Fibroblast of peridontal ligament (primary cell): ENCODE data around the gene CDKN1B.
"Not testable (repeated sequence)": the region's sequence is repeated elsewhere in the genome, so short reads cannot be mapped to it uniquely, and the experiment has no call there.

ENCODE experiments used
- DNase-seq: peaks from one replicate; pipeline ENCODE4 v3.0.0-alpha.2; 2010; ENCODE audit errors: extremely low read depth

The CDKN1B gene

DNA sequence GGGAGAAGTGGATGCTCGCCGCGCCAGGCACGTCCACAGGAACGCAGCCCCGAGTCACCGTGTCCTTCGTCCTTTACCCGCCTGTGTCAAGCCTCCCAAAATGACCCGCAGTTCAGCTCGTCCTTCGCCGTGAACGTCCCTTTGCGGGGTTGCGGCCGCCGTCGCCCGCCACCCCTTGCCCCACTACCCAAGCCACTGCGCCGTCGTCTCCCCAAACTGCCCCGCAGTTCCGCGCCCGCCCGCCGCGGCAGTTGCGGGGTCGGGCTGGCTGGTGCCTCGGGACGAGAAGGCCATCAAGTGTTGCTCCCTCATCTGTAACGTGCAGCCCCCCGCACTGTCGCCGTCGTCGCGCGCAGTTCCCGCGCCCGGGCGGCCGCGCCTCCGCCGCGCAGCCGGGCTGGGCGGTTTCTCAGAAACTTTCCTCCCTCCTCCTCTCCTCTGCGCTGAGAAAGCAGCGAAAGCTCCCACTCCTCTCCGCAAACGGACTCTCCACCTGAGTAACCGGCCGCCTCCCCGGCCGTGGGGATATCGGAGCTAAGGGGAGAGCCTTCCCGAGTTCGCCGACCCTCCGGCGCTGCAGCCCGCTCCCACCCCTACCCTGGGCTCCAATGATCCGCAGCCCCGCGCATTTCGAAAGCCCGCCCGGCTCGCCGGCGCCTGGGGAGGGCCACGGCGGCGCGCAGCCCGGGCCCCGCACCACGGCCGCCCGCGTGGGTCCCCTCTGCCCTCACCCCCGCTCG, 6.7 kb downstream of the CDKN1B start:
- no peak for DNase-seq

DNA sequence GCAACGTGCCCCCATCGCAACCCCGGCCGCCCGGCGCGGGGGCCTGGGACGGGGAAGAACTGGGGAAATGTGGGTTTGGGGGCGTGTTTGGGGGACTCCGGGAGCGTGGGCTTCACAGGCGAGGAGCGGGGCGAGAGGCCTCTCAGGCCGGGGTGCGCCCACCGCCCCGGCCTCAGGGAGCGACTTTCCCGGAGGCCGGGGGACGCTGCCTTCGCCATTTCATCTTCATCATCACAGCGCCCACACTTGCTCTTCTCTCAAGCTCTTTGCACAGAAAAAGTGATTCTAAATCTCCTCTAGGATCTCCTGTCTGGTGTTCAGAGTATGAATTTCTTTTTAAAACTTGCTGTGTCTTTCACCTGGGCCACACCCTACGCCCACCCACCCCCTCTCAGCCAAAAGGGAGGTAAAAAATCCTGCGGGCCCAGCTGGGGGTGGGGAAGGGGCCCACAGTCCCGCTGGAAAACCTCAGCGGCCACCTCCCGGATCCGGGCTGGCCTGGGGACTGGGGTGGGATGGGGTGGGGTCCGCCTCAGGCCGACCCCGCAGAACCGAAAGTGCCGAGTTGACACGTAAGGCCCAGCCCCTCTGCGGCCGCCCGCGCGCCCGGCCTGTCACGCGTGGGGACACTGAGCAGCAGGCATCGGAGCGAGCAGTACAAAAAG, 7.4 kb downstream of the CDKN1B start:
- DNase-seq: no peak

- peak; percentile 100 for DNase-seq
Observed at GRCh38 chr12:12725086-12725955, 8.2 kb downstream of the CDKN1B start.

- DNase-seq: no peak
Observed at GRCh38 chr12:12725956-12726554, 8.9 kb downstream of the CDKN1B start.

DNA sequence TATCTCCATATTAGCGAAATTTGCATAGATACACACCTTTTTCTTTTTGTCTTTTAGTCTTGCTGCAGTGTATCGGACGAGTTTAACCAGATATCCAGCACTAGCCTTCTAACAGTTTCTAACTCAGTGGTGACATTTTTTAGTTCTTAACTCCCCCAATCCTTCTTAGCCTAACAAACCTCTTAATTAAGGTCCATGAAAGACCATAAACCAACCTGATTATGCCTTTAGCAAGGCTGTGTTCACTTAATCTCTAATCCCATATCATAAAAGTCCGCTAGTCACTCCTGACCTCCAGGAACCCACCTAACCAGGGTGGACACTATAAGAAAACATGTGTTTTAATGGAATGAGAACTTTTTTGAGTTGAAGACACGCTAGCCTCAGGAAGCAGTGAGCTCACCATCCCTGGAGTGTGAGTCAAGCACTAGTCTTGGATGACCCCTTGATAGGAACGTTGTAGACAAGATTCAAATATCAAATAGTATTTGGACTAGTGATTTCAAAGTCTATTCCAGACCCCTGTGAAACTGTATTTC, 9.5 kb downstream of the CDKN1B start:
- DNase-seq: peak; percentile 87

DNA sequence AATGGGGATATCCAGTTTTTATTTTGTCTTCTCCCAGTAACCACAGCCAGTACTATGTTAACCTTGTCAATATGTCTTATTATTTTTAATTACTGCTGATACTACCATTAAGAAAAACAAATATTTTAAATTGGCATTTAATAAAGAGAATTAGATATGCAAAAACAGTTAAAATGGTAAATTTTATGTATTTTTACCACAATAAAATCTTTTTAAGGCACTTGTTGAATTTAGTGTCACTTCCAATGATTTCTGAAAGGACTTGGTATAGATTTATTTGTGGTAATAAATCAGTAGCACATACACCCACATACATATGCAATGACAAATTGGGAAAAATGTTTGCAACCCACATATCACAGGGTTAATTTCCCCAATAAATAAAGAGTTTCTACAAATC, 14.0 kb downstream of the CDKN1B start:
- no peak for DNase-seq

DNA sequence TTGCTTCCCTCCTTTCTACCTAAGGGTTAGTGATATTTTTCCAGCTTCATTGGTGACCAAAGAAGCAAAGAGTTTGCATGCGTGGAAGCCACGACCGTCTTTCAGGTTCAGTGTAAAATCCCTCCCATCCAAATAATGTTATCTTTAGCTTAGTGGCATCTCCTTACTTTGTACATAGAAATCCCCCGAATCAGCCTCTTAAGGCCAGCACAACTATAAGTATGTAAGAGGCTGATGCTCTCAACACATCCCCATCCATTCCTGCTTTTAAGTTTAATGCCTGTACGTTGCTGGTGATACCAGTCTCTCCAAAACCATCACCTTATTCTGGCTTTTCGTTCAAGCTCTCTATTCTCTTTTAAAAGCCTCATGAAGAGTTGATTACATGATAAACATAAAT, 14.6 kb downstream of the CDKN1B start:
- DNase-seq: peak; percentile 17

GRCh38 chr12:12733118-12733517, 15.9 kb downstream of the CDKN1B start:
- DNase-seq: no peak

DNA sequence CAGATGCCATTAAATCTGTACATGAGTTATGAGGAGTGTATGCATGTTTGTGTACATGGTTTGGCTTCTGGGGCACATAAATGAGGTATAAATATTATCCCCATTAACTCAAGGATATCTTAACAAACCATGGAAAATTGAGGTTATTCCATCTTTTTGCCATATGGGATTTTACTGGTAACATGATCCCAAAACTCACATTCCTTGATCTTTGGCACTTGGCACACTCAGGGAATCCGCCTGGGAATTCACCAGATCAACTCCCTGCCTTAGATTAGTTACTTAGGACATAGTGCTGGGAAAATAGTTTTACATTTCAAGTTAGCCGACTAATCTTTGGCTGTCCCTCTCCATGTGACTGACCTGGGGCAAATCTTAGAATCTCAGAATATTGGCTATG, 16.9 kb downstream of the CDKN1B start:
- peak; percentile 88 for DNase-seq

DNA sequence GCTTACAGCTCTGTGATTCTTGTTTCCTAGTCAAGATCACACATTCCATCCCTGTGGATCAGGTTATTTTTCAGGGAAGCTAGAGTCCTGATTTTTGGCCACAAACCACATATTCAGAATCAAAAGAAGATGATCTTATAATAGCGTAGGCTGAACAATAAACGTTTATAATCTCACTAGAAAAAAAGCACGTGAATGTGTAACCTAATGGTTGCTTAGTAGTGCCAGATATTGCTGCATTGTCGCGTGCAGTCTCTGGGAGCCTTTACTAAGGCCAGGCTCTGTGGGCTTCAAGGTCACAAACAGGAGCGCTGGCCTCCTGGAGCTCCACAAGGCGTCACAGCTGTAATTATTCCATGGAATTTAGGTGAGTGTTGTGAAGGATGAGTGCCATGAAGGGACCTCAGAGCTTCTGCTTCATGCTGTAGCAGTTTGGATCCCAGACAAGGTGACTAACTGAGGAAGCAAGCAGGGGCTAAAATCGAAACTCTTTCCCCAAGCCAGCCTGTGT, 17.4 kb downstream of the CDKN1B start:
- DNase-seq: peak; percentile 68

GRCh38 chr12:12735301-12735700, 18.1 kb downstream of the CDKN1B start:
- DNase-seq: peak; percentile 49

DNA sequence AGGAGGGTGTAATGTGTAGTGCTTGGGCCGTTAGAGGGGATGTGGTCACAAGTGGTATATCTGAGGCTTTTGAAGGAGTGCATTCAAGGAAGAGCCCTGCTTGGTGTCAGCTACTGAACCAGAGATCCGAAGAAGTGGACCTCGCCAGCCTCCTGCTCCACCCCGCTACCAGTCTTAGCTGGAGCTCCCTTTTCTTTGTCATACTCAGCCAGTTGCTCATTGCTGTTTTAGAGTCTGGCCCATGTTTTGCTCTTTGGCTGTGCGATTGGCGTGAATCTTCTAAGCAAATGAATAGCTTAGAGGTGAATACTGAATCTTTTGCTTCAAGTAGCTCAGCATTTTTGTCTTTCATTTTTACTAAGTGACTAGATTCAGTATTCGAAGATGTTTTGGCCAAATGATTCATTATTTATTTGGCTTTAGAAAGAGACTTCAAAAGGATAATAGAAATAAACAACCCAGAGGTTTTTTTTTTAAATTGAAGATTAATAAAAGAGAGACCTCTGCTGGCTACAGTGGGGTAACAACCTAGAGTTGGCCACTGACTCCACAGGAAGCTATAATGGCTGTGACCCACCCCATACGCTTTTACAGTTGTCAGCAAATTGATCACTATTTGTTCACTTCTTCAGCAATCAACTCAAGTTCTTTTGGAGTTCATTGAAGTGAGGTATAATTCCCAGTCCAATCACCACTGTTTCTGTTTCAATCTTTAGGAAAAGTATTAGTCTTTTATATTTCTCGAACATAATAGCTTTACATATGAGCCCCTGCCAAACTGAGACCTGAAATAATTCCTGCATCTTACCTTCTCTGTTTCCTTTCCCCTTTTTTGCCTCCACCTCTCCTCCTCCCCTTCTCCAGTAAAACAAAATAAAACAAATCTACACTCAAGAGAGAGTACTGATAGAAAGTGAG, 19.9 kb downstream of the CDKN1B start:
- DNase-seq: peak; percentile 71

DNA sequence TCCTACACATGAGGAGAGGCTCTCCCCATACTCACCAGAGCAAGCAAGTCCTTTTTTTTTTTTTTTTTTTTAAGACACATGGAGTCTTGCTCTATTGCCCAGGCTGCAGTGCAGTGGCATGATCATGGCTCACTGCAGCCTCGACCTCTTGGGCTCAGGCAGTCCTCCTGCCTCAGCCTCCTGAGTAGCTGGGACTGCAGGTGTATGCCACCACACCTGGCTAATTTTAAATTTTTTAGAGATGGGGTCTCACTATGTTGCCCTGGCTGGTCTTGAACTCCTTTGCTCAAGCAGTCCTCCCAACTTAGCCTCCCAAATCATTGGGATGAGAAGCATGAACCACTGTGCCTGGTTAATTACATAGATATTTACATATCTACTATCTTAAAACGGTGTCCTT, 21.0 kb downstream of the CDKN1B start:
- DNase-seq: not testable (repeated sequence)

DNA sequence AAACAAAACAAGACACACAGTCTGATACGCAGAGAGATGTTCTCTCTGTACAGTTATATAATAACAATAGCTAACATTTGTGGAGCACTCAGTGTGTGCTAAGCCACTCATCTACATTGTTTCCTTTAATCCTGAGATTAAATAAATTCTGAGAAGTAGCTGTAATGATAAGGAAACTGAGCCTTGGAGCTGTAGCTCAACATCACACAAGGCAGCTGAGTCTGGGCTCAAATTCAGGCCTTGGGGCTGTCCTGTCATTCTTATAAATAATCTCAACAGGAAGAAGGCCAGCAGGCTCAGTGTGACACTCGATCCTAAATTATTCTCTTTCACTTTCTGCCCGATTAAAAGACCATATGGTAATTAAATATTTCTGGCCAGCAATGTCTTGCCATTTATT, 24.5 kb downstream of the CDKN1B start:
- DNase-seq: peak; percentile 34

GRCh38 chr12:12744546-12745305, 27.6 kb downstream of the CDKN1B start:
- no peak for DNase-seq

DNA sequence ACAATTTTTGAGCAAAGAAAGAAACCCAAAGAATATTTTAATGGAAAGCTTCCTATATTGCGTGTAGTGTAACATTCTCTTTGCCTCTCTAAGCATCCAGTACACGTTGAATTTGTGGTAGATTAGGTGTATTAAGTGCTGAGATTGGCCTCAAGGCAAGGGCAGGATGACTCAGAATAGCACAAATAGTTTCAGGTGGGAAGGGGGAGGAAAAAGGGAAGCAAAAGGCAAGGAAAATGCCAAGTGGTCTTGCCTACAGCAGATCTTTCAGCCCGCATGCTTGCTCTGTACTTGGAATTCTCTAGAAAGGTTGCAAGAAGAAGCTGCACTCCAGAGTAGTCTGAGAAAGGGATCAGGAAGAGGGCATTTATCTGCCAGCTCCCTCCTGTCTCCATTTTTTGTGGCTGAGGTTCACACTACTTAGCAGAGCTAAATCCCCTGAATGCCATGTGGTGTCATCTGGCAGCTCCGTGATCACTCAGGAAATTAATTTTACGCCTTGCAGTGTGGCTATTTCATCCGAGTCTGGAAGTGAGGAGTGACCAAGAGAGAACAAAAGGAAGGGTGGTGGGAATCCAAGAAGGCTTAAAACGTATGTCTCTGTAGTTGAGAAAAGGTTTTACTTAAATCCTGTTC, 28.5 kb downstream of the CDKN1B start:
- DNase-seq: no peak

DNA sequence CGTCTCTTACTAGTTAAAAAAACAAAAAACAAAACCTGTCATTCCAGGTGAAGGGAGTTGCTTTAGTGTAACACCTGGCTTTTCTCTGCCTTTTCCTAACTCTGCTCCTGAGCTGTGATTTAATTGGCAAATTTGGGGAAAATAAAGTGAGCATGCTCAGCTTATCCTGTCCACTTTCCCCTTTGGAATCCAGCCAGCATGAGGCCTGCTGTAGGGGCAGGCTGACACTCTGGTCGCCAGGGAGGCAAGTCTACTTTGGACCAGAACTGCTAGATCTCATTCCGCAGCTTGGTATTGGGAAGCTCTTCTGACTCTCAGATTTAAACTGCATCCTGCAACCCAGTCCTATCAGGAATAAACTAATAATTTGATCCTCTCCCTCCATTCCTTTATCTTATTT, 30.1 kb downstream of the CDKN1B start:
- DNase-seq: no peak

- no peak for DNase-seq
Observed at GRCh38 chr12:12748044-12748443, 30.9 kb downstream of the CDKN1B start.

- DNase-seq: peak; percentile 100
Observed at GRCh38 chr12:12749433-12749832, 32.3 kb downstream of the CDKN1B start.
